HUES6 (cell line): ENCODE data around the gene LRRC34.

Source experiments
- H3K27ac ChIP-seq: 2 replicates; pipeline ENCODE4 v1.7.0; 2013; ENCODE audit warnings: low read depth, mild to moderate bottlenecking, low read length, inconsistent platforms
- H3K27me3 ChIP-seq: 2 replicates; pipeline ENCODE4 v1.6.1; 2013; ENCODE audit warnings: low read length; ENCODE audit not compliant: control insufficient read depth, insufficient read depth
- H3K36me3 ChIP-seq: 2 replicates; pipeline ENCODE4 v1.6.1; 2013; ENCODE audit warnings: low read length; ENCODE audit not compliant: control insufficient read depth, insufficient read depth
- H3K4me1 ChIP-seq: 2 replicates; pipeline ENCODE4 v1.6.1; 2013; ENCODE audit warnings: low read length; ENCODE audit not compliant: control insufficient read depth, insufficient read depth
- H3K4me3 ChIP-seq: 2 replicates; pipeline ENCODE4 v1.5.1; 2013; ENCODE audit warnings: low read depth, low read length
- H3K9ac ChIP-seq: one replicate; pipeline ENCODE4 v1.6.1; 2013; ENCODE audit warnings: mild to moderate bottlenecking, low read length
- H3K9me3 ChIP-seq: 2 replicates; pipeline ENCODE4 v1.6.1; 2013; ENCODE audit warnings: low read depth, low read length; ENCODE audit not compliant: control insufficient read depth, insufficient read depth

The LRRC34 gene

GRCh38 chr3:169838511-169839030 lies 25.9 kb upstream of the LRRC34 start:
- Histone ChIP-seq H3K4me3 (no peak overlapping the region), H3K4me1 (0 out of 2 replicates have a peak, but pooled peaks cover 3% of the 10 kb centered on the region), H3K36me3 (no peaks in the 10 kb centered on the region), H3K27me3 (no peaks in the 10 kb centered on the region), H3K9me3 (no peaks in the 10 kb centered on the region), H3K9ac (no peak overlapping the region), H3K27ac (no peak overlapping the region)

GRCh38 chr3:169836942-169837275 lies 24.2 kb upstream of the LRRC34 start:
- no peaks in the 10 kb centered on the region for H3K9me3 ChIP-seq
- no peak overlapping the region for H3K9ac ChIP-seq
- 0 out of 2 replicates have a peak, but pooled peaks cover 3% of the 10 kb centered on the region for H3K4me1 ChIP-seq
- H3K27me3 ChIP-seq, result no peaks in the 10 kb centered on the region
- no peak overlapping the region for H3K27ac ChIP-seq
- no peaks in the 10 kb centered on the region for H3K36me3 ChIP-seq
- H3K4me3 ChIP-seq, result no peak overlapping the region

- no peaks in the 10 kb centered on the region for H3K36me3 ChIP-seq
- H3K27ac ChIP-seq, result no peak overlapping the region
- H3K27me3 ChIP-seq, result no peaks in the 10 kb centered on the region
- H3K9ac ChIP-seq, result no peak overlapping the region
- no peaks in the 10 kb centered on the region for H3K9me3 ChIP-seq
- 0 out of 2 replicates have a peak, but pooled peaks cover 3% of the 10 kb centered on the region for H3K4me1 ChIP-seq
- no peak overlapping the region for H3K4me3 ChIP-seq
These were observed 23.6 kb upstream of the LRRC34 start for GRCh38 chr3:169836078-169836941.

GRCh38 chr3:169835533-169835932 lies 22.8 kb upstream of the LRRC34 start:
- Histone ChIP-seq H3K4me1 (0 out of 2 replicates have a peak, but pooled peaks cover 3% of the 10 kb centered on the region), H3K9me3 (no peaks in the 10 kb centered on the region), H3K36me3 (no peaks in the 10 kb centered on the region), H3K27ac (no peak overlapping the region), H3K27me3 (no peaks in the 10 kb centered on the region), H3K9ac (no peak overlapping the region), H3K4me3 (no peak overlapping the region)

GRCh38 chr3:169827712-169828111 lies 15.0 kb upstream of the LRRC34 start:
- Histone ChIP-seq H3K9ac (no peak overlapping the region), H3K4me3 (no peak overlapping the region), H3K36me3 (no peaks in the 10 kb centered on the region), H3K27ac (no peak overlapping the region), H3K27me3 (no peaks in the 10 kb centered on the region), H3K4me1 (no peaks in the 10 kb centered on the region), H3K9me3 (no peaks in the 10 kb centered on the region)

GRCh38 chr3:169825316-169825715 lies 12.6 kb upstream of the LRRC34 start:
- H3K4me3 ChIP-seq, result no peak overlapping the region
- no peaks in the 10 kb centered on the region for H3K36me3 ChIP-seq
- H3K9ac ChIP-seq, result no peak overlapping the region
- H3K9me3 ChIP-seq, result no peaks in the 10 kb centered on the region
- H3K27me3 ChIP-seq, result no peaks in the 10 kb centered on the region
- H3K27ac ChIP-seq, result no peak overlapping the region
- H3K4me1 ChIP-seq, result no peaks in the 10 kb centered on the region

- Histone ChIP-seq H3K27ac (no peak overlapping the region), H3K36me3 (no peaks in the 10 kb centered on the region), H3K9ac (no peak overlapping the region), H3K27me3 (no peaks in the 10 kb centered on the region), H3K4me1 (no peaks in the 10 kb centered on the region), H3K9me3 (no peaks in the 10 kb centered on the region), H3K4me3 (no peak overlapping the region)
These were observed 10.3 kb upstream of the LRRC34 start for GRCh38 chr3:169822983-169823382.

- Histone ChIP-seq H3K27ac (no peak overlapping the region), H3K9ac (no peak overlapping the region), H3K4me3 (no peak overlapping the region)
These were observed 9.8 kb upstream of the LRRC34 start for GRCh38 chr3:169822540-169822939.

GRCh38 chr3:169822091-169822490 lies 9.4 kb upstream of the LRRC34 start:
- Histone ChIP-seq H3K4me3 (no peak overlapping the region), H3K9ac (no peak overlapping the region), H3K4me1 (no peaks in the 10 kb centered on the region), H3K9me3 (no peaks in the 10 kb centered on the region), H3K36me3 (no peaks in the 10 kb centered on the region), H3K27me3 (no peaks in the 10 kb centered on the region), H3K27ac (no peak overlapping the region)

More at GRCh38 chr3:169822540-169822939, 9.8 kb upstream of the LRRC34 start:
- Histone ChIP-seq H3K9me3 (no peaks in the 10 kb centered on the region), H3K27me3 (no peaks in the 10 kb centered on the region), H3K4me1 (no peaks in the 10 kb centered on the region), H3K36me3 (no peaks in the 10 kb centered on the region)

GRCh38 chr3:169818316-169818715 lies 5.6 kb upstream of the LRRC34 start:
- Histone ChIP-seq H3K27me3 (peaks cover 4% of the 10 kb centered on the region; the same call in 1 of the 2 replicates), H3K9ac (no peak overlapping the region), H3K27ac (no peak overlapping the region), H3K4me1 (peaks cover 1% of the 10 kb centered on the region), H3K9me3 (peaks cover 8% of the 10 kb centered on the region), H3K36me3 (no peaks in the 10 kb centered on the region), H3K4me3 (no peak overlapping the region)

GRCh38 chr3:169815590-169816150 lies 3.0 kb upstream of the LRRC34 start:
- Histone ChIP-seq H3K9me3 (peaks cover 8% of the 10 kb centered on the region), H3K36me3 (no peaks in the 10 kb centered on the region), H3K27ac (no peak overlapping the region), H3K27me3 (peaks cover 4% of the 10 kb centered on the region; the same call in 1 of the 2 replicates), H3K4me3 (no peak overlapping the region), H3K9ac (no peak overlapping the region), H3K4me1 (peaks cover 5% of the 10 kb centered on the region)
